Coronary artery (tissue), 2 donors: Measurements from ENCODE around the gene HSPB2.

Source experiments
- DNase-seq: peaks from one replicate; pipeline ENCODE4 v3.0.0-alpha.2; 2017; ENCODE audit warnings: low spot score
- H3K27ac ChIP-seq, 2 donors: fragments of 200-600 bp; sonication (generic); one replicate each; pipeline ENCODE4 v1.5.1; 2016 to 2019
- H3K4me3 ChIP-seq: fragments of 200-600 bp; sonication (generic); 2 replicates; pipeline ENCODE4 v1.5.1; 2016; ENCODE audit warnings: mild to moderate bottlenecking, moderate library complexity
- CTCF ChIP-seq: fragments of 200-600 bp; sonication (generic); IDR thresholded peaks from one replicate; pipeline ENCODE4 v1.5.1; 2019; ENCODE audit warnings: antibody characterized with exemption

Gene HSPB2

GRCh38 chr11:111957663-111958444 is 45.3 kb downstream of the HSPB2 start:
- H3K4me3 ChIP-seq, result no peak overlapping the region
- TF ChIP-seq CTCF, result no peak
- no peak overlapping the region for H3K27ac ChIP-seq
- DNase-seq, result no peak

- Histone ChIP-seq H3K27ac (no peak overlapping the region), H3K4me3 (no peak overlapping the region)
- DNase-seq, result no peak
- TF ChIP-seq CTCF, result no peak
These were observed 48.4 kb downstream of the HSPB2 start for GRCh38 chr11:111960916-111961315.

GRCh38 chr11:111961389-111962300 is 49.1 kb downstream of the HSPB2 start:
- no peak for DNase-seq
- no peak for TF ChIP-seq CTCF
- H3K27ac ChIP-seq, result no peak overlapping the region
- H3K4me3 ChIP-seq, result no peak overlapping the region
